K562 (cell line): Measurements from ENCODE around the gene GPATCH2. TPM values are rescaled to one million over a fixed set of nuclear protein-coding genes. Genes with fewer than 3 reads are reported as not detected.

ENCODE experiments used
- ATAC-seq: fragments of 200-7000 bp; cut with Tn5 transposase; 3 replicates; pipeline ENCODE4 v1.9.1; 2020; ENCODE audit warnings: moderate library complexity
- BruUV-seq: library from RNA; stranded (reverse); fragments of 400-500 nt; replicated peaks from 2 replicates; lab custom pipeline; 2021; lab: Mats Ljungman, UMichigan
- CTCF ChIA-PET: fragments of 300-600 bp; formaldehyde crosslinking; extraction: SDS; loops from one replicate; lab custom pipeline; 2021; ENCODE audit warnings: low intra/inter-chr PET ratio; lab: Yijun Ruan, JAX
- POLR2A ChIA-PET: fragments of 300-600, 350-650 bp; sonication (Branson Sonifier 250); formaldehyde crosslinking; extraction: SDS; loops from one replicate; lab custom pipeline; 2021; ENCODE audit warnings: antibody characterized with exemption, inconsistent platforms; lab: Yijun Ruan, JAX
- DNase-seq, 4 experiments: peaks; one replicate each; pipeline versions ENCODE4 v3.0.0 to v3.0.0-alpha.2; 2011 to 2018; ENCODE audit warnings: low spot score in 3 of 4, mixed read lengths in 3 of 4; ENCODE audit errors: extremely low read depth in 1 of 4
- FAIRE-seq: peaks from 2 replicates; lab custom pipeline; 2011; peaks lifted over from hg19 to GRCh38; lab: Jason Lieb, UNC
- H2AFZ ChIP-seq: 2 replicates; pipeline ENCODE4 v1.6.0; 2011; ENCODE audit warnings: low read depth, low read length, control low read depth, inconsistent platforms
- H3K27ac ChIP-seq: fragments of 200-600 bp; 3 replicates; pipeline ENCODE4 v1.8.0; 2011; ENCODE audit warnings: low read depth, mild to moderate bottlenecking, control low read depth, inconsistent platforms, low read length, moderate library complexity, mixed read lengths; ENCODE audit errors: extremely low read depth
- H3K27me3 ChIP-seq, 2 experiments: fragments of 300-600 bp in 1 of 2; 2 replicates in 1 of 2; 3 replicates in 1 of 2; pipeline versions ENCODE4 v1.6.0 to v1.8.0; 2011; ENCODE audit warnings: inconsistent platforms in 2 of 2, low read length in 2 of 2, mild to moderate bottlenecking in 1 of 2, mixed read lengths in 1 of 2, moderate library complexity in 1 of 2; ENCODE audit not compliant: control insufficient read depth in 2 of 2, insufficient read depth in 2 of 2
- H3K36me3 ChIP-seq: fragments of 300-600 bp; 3 replicates; pipeline ENCODE4 v1.8.0; 2011; ENCODE audit warnings: mild to moderate bottlenecking, low read length, inconsistent platforms; ENCODE audit not compliant: control insufficient read depth, insufficient read depth
- H3K4me1 ChIP-seq, 2 experiments: fragments of 200-600 bp in 1 of 2; replicated peaks in 1 of 2; 2 replicates in 1 of 2; 3 replicates in 1 of 2; pipeline versions ENCODE4 v1.5.1 to v1.8.0; 2011; ENCODE audit warnings: inconsistent platforms in 2 of 2, low read length in 2 of 2, mild to moderate bottlenecking in 1 of 2, mixed read lengths in 1 of 2, moderate library complexity in 1 of 2; ENCODE audit not compliant: control insufficient read depth in 2 of 2, insufficient read depth in 2 of 2
- H3K4me2 ChIP-seq: 2 replicates; pipeline ENCODE4 v1.6.1; 2011; ENCODE audit warnings: low read length, control low read depth, inconsistent platforms, mixed read lengths; ENCODE audit not compliant: insufficient read depth
- H3K4me3 ChIP-seq: fragments of 200-600 bp; sonication (generic), shearing (Covaris generic); 2 replicates; pipeline ENCODE4 v1.5.1; 2016; ENCODE audit warnings: control low read depth, inconsistent platforms
- H3K79me2 ChIP-seq: fragments of 200-600 bp; 3 replicates; pipeline ENCODE4 v1.8.0; 2011; ENCODE audit warnings: low read length, inconsistent platforms; ENCODE audit not compliant: control insufficient read depth, insufficient read depth
- H3K9ac ChIP-seq, 2 experiments: 2 replicates each; pipeline versions ENCODE4 v1.6.0 to v1.6.1; 2011; ENCODE audit warnings: low read depth in 2 of 2, low read length in 2 of 2, control low read depth in 1 of 2, inconsistent platforms in 1 of 2, mild to moderate bottlenecking in 1 of 2, mixed read lengths in 1 of 2; ENCODE audit not compliant: insufficient read depth in 1 of 2
- H3K9me1 ChIP-seq: one replicate; pipeline ENCODE4 v1.6.0; 2011; ENCODE audit warnings: inconsistent platforms, mild to moderate bottlenecking, low read length, moderate library complexity; ENCODE audit not compliant: control insufficient read depth, insufficient read depth
- H3K9me3 ChIP-seq: replicated peaks from 2 replicates; pipeline ENCODE4 v1.5.1; 2011; ENCODE audit warnings: low read depth, low read length, inconsistent platforms; ENCODE audit not compliant: control insufficient read depth, insufficient read depth
- H4K20me1 ChIP-seq: replicated peaks from 2 replicates; pipeline ENCODE4 v1.6.1; 2011; ENCODE audit warnings: low read length, inconsistent platforms, mixed read lengths; ENCODE audit not compliant: control insufficient read depth, insufficient read depth
- HNRNPLL ChIP-seq: fragments of 200-400 bp; formaldehyde crosslinking; IDR thresholded peaks from 2 replicates; pipeline ENCODE4 v1.6.1; 2017; ENCODE audit warnings: low read length, low read depth, mild to moderate bottlenecking; ENCODE audit not compliant: poor library complexity, severe bottlenecking
- NBN ChIP-seq: fragments of 450-650 bp; IDR thresholded peaks from 2 replicates; pipeline ENCODE4 v1.6.1; 2016; ENCODE audit warnings: low read depth, mild to moderate bottlenecking
- RNF2 ChIP-seq: sonication (generic); IDR thresholded peaks from 2 replicates; pipeline ENCODE4 v1.6.1; 2016
- SRSF9 ChIP-seq: fragments of 200-400 bp; formaldehyde crosslinking; IDR thresholded peaks from 2 replicates; pipeline ENCODE4 v1.6.1; 2017; ENCODE audit warnings: low read depth, low read length, borderline replicate concordance
- TCF3 ChIP-seq: sonication (generic); formaldehyde crosslinking; IDR thresholded peaks from 2 replicates; pipeline ENCODE4 v1.4.0; 2020; ENCODE audit warnings: mild to moderate bottlenecking, missing genetic modification reagents
- ZFPM2 ChIP-seq: fragments of 250-450 bp; sonication (Bioruptor Pico); IDR thresholded peaks from 2 replicates; pipeline ENCODE4 v1.5.1; 2022; ENCODE audit warnings: mild to moderate bottlenecking
- ZKSCAN1 ChIP-seq: fragments of 150-350 bp; IDR thresholded peaks from 2 replicates; pipeline ENCODE4 v1.6.1; 2016; ENCODE audit warnings: low read depth, low read length
- ZNF12 ChIP-seq: sonication (generic); formaldehyde crosslinking; IDR thresholded peaks from 2 replicates; pipeline ENCODE4 v1.4.0; 2020; ENCODE audit warnings: mild to moderate bottlenecking, missing genetic modification reagents
- ZNF217 ChIP-seq: sonication (generic); formaldehyde crosslinking; IDR thresholded peaks from 2 replicates; pipeline ENCODE4 v1.8.0; 2022; ENCODE audit warnings: mild to moderate bottlenecking, missing genetic modification reagents
- ZNF280A ChIP-seq: fragments of 450-650 bp; IDR thresholded peaks from 2 replicates; pipeline ENCODE4 v1.6.1; 2018; ENCODE audit warnings: mild to moderate bottlenecking, low read depth; ENCODE audit not compliant: partially characterized antibody
- ZNF431 ChIP-seq: sonication (generic); formaldehyde crosslinking; IDR thresholded peaks from 2 replicates; pipeline ENCODE4 v1.8.0; 2022; ENCODE audit warnings: mild to moderate bottlenecking, missing genetic modification reagents
- WGBS: fragments of 100-300 bp; shearing (Covaris generic); methylation state at CpG from one replicate; pipeline ENCODE4 v1.1.6; 2016; ENCODE audit warnings: low coverage, mixed read lengths; ENCODE audit not compliant: insufficient coverage; ENCODE audit errors: missing lambda C conversion rate; 5-methylcytosine and 5-hydroxymethylcytosine counted together
- in situ Hi-C: fragments of 300-500 bp; cut with MboI; formaldehyde crosslinking; loops from 4 replicates; pipeline ENCODE4 v1.15.0; 2018; ENCODE audit warnings: inconsistent platforms, mixed read lengths
- intact Hi-C: fragments of 100-400 bp; cut with micrococcal nuclease; formaldehyde crosslinking; loops from 2 replicates; pipeline ENCODE4 v1.14.2; 2022
- polyA plus RNA-seq, 8 experiments: library from polyadenylated mRNA; depleted of rRNA in 4 of 8; stranded (reverse) in 5 of 8; unstranded in 3 of 8; fragments of >200 nt; fragmentation: Nextera tagmentation in 2 of 8; fragmentation: Illumina TruSeq in 1 of 8; extraction: Ambion mirVana in 2 of 8; extraction: Trizol in 1 of 8; gene quantifications; 2 replicates each; pipeline versions ENCODE4 v1.2.1 to v1.2.3, GENCODE V29; 2011 to 2014; ENCODE audit warnings: inconsistent platforms in 1 of 8, missing spikeins in 1 of 8
- total RNA-seq, 7 experiments: library from RNA; depleted of rRNA in 6 of 7; stranded (reverse); fragments of >200 nt in 6 of 7; fragmentation: Illumina TruSeq in 2 of 7; extraction: Trizol in 2 of 7; gene quantifications; 2 replicates each; pipeline versions ENCODE4 v1.2.1 to v1.2.3, GENCODE V29; 2011 to 2021; ENCODE audit warnings: low replicate concordance in 1 of 7

The GPATCH2 gene
- total and polyA plus RNA-seq, 9 of the 15 experiments (the other 6 are each of a cell fraction or from before 2014, with no cell fraction given): 0.38 to 2.0 (median 0.55) TPM

GRCh38 chr1:217561446-217561845 is 69.4 kb downstream of the GPATCH2 start:
- in situ Hi-C loops: no loop called here
- CTCF ChIA-PET: no interaction called here
- TF ChIP-seq ZNF280A (no peak), ZKSCAN1 (no peak), NBN (no peak), SRSF9 (no peak), TCF3 (no peak), ZFPM2 (no peak), ZNF217 (CRISPR knock-in tag) (no peak), ZNF12 (CRISPR knock-in tag) (no peak), RNF2 (no peak), HNRNPLL (no peak), ZNF431 (CRISPR knock-in tag) (no peak)
- BruUV-seq: no TSS peak
- Histone ChIP-seq H2AFZ (no peak overlapping the region), H3K9me1 (no peaks in the 10 kb centered on the region), H3K4me1 (no peaks in the 10 kb centered on the region), H3K36me3 (no peaks in the 10 kb centered on the region), H3K27me3 (no peaks in the 10 kb centered on the region), H3K9ac (no peak overlapping the region), H4K20me1 (no peaks in the 10 kb centered on the region), H3K9me3 (no peaks in the 10 kb centered on the region), H3K27ac (no peak overlapping the region), H3K4me2 (no peak overlapping the region), H3K4me3 (no peak overlapping the region), H3K79me2 (no peaks in the 10 kb centered on the region)
- ATAC-seq (no peak), FAIRE-seq (no peak), DNase-seq (no peak)
- intact Hi-C loops: no loop called here
- POLR2A ChIA-PET: no interaction called here
- 0% methylated on average over 4 of the region's 4 CpGs for WGBS
